ENCODE data around the gene TOB2.

Gene TOB2

GRCh38 chr22:41446639-41447434 lies at the start of gene TOB2:
TOB2 (minus strand) TSS chr22:41446801; CDS start chr22:41437345, 9,456 bp downstream.
- DNase-seq (ENCODE audit: low read depth in 2 of 3, low spot score in 2 of 3) = peak; percentile 88 to 94 (median 91)

GRCh38 chr22:41491374-41492100 lies 44.9 kb upstream of the TOB2 start:
- no peak for DNase-seq (ENCODE audit: low read depth in 2 of 3, low spot score in 2 of 3)

GRCh38 chr22:41488596-41489385 lies 42.2 kb upstream of the TOB2 start:
- DNase-seq (ENCODE audit: low read depth in 2 of 3, low spot score in 2 of 3) = no peak

GRCh38 chr22:41488076-41488475 lies 41.5 kb upstream of the TOB2 start:
- DNase-seq (ENCODE audit: low read depth in 2 of 3, low spot score in 2 of 3) = no peak

GRCh38 chr22:41487037-41487935 lies 40.7 kb upstream of the TOB2 start:
- DNase-seq (ENCODE audit: low read depth in 2 of 3, low spot score in 2 of 3) = no peak

- no peak for DNase-seq (ENCODE audit: low read depth in 2 of 3, low spot score in 2 of 3)
Measured at GRCh38 chr22:41485033-41485432, 38.4 kb upstream of the TOB2 start.

- no peak for DNase-seq (ENCODE audit: low read depth in 2 of 3, low spot score in 2 of 3)
Measured at GRCh38 chr22:41482319-41482935, 35.8 kb upstream of the TOB2 start.

GRCh38 chr22:41481925-41482318 lies 35.3 kb upstream of the TOB2 start:
- DNase-seq (ENCODE audit: low read depth in 2 of 3, low spot score in 2 of 3) = no peak

GRCh38 chr22:41481131-41481830 lies 34.7 kb upstream of the TOB2 start:
- no peak for DNase-seq (ENCODE audit: low read depth in 2 of 3, low spot score in 2 of 3)

GRCh38 chr22:41480397-41480735 lies 33.8 kb upstream of the TOB2 start:
- no peak for DNase-seq (ENCODE audit: low read depth in 2 of 3, low spot score in 2 of 3)

- DNase-seq (ENCODE audit: low read depth in 2 of 3, low spot score in 2 of 3) = no peak
Measured at GRCh38 chr22:41479671-41480396, 33.2 kb upstream of the TOB2 start.

- DNase-seq (ENCODE audit: low read depth in 2 of 3, low spot score in 2 of 3) = no peak
Measured at GRCh38 chr22:41478891-41479521, 32.4 kb upstream of the TOB2 start.

GRCh38 chr22:41478473-41478872 lies 31.9 kb upstream of the TOB2 start:
- DNase-seq (ENCODE audit: low read depth in 2 of 3, low spot score in 2 of 3) = no peak

- DNase-seq (ENCODE audit: low read depth in 2 of 3, low spot score in 2 of 3) = no peak
Measured at GRCh38 chr22:41474872-41475451, 28.4 kb upstream of the TOB2 start.

GRCh38 chr22:41471568-41471967 lies 25.0 kb upstream of the TOB2 start:
- DNase-seq (ENCODE audit: low read depth in 2 of 3, low spot score in 2 of 3) = no peak

- DNase-seq (ENCODE audit: low read depth in 2 of 3, low spot score in 2 of 3) = no peak
Measured at GRCh38 chr22:41470886-41471285, 24.3 kb upstream of the TOB2 start.

- no peak for DNase-seq (ENCODE audit: low read depth in 2 of 3, low spot score in 2 of 3)
Measured at GRCh38 chr22:41469218-41469851, 22.7 kb upstream of the TOB2 start.

Measured in activated CD8-positive, alpha-beta memory T cell treated with anti-CD3 and anti-CD28 coated beads for 48 hours (primary cell).